Measurements from ENCODE around the gene IP6K3. TPM values are rescaled to one million over a fixed set of nuclear protein-coding genes. Genes with fewer than 3 reads are reported as not detected.
A peak's percentile ranks its signal among the peaks of the same experiment; 100 is the strongest.

Gene IP6K3
- total RNA-seq, 1 donor from 2014 or later, result 0.08 TPM

DNA sequence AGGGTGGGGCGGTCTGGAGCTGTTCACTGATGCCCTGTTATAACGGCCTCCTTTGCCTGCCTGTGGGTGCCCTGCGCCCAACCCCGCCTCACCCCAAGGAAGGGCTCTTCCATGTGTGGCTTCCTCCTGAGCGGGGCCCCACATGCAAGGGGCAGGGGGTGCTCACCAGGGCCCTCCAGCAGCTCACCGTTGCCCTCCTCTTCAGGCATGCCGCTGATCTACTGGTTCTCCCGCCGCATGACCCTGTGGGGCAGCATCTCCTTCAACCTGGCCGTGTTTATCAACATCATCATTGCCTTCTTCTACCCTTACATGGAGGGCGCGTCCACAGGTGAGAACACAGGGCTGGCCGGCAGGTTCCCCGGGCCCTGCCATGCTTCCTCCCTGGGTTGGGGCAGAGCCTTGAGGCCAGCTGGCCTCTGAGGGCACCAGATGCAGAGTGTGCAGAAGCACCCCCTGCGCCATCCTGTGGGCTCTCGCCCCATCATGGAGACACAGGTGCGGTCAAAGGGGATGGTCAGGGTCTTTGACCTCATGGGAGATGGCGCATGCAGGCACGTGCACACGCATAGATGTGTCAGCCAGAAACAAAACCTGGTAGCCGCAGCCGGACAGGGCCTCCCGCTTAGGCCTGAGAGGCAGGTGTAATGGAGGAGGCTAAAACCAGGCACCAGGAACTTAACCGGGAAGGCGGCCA is 58.1 kb downstream of the IP6K3 start:
- no peak for ATAC-seq

DNA sequence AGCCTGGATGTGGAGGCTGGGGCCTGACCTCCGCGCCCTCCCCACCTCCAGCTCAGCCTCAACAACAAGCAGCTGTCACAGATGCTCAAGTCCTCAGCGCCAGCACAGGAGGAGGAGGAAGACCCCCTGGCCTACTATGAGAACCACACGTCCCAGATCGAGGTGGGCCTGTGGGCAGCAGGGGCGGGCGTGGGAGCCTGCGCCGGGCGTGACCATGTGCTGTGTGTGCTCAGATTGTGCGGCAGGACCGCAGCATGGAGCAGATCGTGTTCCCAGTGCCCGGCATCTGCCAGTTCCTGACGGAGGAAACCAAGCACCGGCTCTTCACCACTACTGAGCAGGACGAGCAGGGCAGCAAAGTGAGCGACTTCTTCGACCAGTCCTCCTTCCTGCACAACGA is 58.7 kb downstream of the IP6K3 start:
- ATAC-seq, result no peak

DNA sequence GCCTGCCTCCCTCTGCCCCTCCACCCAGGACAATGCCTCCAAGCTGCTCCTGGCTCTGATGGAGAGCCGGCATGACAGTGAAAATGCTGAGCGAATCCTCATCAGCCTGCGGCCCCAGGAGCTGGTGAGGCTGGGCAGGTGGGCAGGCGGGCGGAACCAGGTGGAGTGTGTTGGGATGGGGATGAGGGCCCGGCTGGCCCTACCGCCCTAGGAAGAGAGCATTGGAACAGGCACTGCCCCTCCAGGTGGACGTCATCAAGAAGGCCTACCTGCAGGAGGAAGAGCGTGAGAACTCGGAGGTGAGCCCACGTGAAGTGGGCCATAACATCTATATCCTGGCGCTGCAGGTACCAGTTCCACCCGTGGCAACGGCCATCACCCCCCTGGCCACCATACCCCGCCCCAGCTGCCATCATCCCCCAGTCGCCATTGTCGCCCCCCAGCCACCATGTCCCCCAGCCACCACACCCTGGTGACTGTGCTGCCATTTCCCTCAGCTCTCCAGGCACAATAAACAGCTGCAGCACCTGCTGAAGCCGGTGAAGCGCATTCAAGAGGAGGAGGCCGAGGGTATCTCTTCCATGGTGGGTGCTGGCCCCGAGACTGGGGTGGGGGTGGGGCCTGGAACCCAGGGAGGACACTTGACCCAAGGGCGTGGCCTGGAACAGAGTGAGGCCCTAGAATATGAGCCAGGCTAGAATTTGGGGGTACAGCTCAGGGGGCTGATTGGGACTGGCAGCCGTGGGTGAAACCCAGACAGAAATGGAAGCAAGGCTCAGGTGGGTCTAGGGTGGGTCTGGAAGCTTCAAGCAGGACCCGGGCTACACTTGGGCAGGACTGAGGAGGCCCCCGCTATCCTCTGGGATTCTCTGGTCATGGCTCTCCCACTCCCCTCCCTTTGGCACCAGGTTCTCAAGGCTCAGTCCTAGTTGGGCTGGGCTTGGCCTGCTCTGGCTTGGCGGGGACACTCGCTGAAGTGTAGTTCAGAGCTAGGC is 59.4 kb downstream of the IP6K3 start:
- ATAC-seq, result no peak

DNA sequence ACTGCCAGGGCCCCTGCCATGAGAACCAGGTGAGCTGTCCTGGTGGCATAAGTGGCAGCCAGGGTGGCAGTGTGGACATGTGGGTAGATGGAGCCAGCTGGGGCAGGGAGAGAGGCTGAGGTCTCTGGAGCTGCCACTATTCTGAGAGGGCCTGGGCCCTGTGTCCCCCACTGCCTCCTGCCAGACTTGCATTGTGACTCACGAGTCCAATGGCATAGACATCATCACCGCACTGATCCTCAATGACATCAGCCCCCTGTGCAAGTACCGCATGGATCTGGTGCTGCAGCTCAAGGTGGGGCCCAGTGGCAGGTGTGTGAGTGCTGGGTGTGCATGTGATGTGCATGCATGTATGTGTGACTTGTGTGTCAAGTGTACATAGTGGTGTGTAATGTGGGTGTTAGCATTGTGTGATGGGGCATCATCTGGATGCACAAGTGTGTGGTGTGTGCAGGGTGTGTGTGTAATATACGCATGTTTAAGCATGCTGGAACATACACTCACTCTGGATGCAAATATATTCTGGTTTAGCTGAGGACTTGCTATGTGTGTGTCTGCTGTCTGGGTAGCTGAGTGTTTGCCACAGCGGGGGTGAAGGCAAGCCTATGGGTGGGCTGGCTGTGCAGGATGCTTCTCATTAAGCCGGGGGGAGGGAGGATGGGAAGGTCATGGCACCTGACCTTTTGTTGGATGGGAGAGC is 60.3 kb downstream of the IP6K3 start:
- no peak for ATAC-seq

DNA sequence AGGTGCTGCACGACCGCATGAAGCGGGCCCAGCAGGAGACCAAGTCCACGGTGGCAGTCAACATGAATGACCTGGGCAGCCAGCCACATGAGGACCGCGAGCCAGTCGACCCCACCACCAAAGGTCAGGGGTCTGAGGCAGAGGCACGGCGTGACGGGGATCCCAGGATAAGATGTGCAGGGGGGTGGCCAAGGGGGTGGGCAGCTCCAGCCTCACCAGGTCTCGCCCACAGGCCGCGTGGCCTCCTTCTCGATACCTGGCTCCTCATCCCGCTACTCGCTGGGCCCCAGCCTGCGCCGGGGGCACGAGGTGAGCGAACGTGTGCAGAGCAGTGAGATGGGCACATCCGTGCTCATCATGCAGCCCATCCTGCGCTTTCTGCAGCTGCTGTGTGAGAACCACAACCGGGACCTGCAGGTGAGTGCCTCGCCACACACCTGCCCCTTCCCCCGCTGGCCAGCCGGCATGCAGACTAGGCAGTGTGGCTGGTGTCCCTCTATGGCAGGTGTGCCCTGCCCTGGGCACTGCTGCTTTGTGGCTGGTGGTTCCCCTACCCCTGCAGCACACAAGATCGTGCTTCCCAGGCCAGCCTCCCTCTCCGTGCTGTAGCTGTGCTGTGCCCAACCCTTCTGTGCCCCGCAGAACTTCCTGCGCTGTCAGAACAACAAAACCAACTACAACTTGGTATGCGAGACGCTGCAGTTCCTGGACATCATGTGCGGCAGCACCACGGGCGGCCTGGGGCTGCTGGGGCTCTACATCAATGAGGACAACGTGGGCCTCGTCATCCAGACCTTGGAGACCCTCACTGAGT is 61.1 kb downstream of the IP6K3 start:
- ATAC-seq, result no peak

DNA sequence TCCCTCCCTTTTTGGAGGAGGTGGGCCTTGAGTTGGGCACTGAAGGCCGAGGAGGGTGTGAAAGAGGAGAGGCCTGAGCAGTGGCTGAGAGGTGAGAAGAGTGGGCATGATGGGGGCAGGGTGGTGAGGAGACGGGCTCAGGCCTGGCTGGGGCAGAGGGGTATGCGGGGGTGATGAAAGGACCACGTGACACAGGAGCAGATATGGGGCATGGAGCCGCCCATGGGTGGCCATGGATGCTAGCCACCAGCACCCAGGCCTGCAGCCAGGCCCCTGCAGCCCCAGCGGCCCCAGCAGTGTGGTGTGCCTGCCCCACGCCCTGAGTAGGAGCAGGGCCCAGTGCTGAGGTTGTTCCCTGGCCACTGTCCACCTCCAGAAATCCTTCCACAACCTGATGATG is 61.7 kb downstream of the IP6K3 start:
- ATAC-seq, result no peak

DNA sequence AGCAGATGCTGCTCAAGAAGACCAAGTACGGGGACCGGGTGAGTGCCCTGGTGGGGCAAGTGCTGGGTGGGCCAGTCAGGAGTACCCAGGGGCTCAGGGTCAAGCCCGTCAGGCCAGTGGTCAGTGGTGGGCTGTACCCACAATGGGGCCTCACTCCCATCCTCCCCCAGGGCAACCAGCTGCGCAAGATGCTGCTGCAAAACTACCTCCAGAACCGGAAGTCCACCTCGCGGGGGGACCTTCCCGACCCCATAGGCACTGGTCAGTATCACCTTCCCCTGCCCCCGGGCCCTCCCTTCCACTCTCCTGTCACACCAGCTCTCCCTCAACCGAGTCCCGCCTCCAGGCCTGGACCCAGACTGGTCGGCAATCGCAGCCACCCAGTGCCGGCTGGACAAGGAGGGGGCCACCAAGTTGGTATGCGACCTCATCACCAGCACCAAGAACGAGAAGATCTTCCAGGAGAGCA is 62.2 kb downstream of the IP6K3 start:
- ATAC-seq, result no peak

DNA sequence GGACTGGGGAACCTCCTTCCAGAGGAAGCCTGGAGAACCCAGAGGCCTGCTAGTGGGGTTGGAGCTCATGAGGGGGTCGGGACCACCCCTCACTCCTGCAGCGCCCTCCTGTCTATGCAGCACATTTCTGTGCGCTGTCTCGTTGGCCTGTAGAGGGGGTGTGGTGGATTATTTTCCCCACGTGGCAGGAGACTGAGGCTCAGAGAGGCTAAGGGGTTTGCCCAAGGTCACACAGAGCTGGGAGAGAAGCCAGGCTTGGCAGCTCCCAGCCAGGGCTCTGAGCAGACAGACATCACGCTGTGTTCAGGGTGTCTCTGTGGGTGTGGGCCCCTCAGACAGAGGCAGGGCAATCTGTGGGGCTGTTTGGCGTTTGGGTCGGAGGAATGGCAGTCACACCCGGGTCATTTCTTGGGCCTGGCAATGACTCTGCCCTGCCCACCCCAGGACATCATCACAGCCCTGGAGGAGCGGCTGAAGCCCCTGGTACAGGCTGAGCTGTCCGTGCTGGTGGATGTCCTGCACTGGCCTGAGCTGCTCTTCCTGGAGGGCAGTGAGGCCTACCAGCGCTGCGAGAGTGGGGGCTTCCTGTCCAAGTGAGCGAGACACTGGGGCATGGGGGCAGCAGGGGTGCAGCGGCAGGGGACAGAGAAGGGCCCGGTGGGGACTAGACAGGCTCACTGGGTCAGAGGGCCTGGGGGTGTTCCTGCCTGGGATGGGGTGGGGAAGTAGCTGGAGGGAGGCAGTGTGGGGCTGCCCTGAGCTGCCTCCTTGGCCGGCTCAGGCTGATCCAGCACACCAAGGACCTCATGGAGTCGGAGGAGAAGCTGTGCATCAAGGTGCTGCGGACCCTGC is 62.9 kb downstream of the IP6K3 start:
- ATAC-seq, result no peak

DNA sequence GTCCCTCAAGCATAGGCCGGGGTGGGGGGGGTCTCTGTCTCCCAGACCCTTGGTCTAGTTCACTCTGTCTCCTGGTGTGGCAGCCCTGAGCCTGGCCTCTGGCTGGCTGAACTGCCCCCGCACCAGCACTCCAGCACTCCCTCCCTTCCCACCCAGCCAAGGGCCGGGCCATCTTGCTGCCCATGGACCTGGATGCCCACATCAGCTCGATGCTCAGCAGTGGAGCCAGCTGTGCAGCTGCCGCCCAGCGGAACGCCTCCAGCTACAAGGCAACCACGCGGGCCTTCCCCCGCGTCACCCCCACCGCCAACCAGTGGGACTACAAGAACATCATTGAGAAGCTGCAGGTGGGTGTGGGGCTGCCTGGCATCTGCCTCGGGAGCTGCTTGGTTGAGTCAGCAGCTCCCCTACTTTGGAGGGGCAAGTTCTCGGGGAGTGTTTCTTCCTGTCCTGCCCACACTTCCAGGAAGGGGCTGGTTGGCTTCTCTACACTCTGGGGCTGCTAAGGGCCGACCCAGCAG is 63.6 kb downstream of the IP6K3 start:
- ATAC-seq, result no peak

DNA sequence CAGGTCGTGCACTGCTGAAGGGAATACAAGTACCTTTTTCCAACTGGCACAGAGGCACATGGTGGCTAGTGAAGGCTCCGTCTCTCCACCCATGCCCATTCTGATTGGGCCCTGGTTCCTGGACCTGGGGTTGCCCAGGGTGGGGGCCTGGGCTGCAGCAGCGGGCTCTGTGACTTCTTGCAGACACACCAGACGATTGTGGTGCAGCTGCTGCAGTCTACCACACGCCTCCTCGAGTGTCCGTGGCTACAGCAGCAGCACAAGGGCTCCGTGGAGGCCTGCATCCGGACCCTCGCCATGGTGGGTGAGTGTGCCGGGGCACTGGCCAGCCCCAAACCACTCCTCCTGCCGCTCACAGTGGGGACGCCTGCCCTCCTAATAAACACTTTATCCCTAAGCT is 64.4 kb downstream of the IP6K3 start:
- no peak for ATAC-seq

DNA sequence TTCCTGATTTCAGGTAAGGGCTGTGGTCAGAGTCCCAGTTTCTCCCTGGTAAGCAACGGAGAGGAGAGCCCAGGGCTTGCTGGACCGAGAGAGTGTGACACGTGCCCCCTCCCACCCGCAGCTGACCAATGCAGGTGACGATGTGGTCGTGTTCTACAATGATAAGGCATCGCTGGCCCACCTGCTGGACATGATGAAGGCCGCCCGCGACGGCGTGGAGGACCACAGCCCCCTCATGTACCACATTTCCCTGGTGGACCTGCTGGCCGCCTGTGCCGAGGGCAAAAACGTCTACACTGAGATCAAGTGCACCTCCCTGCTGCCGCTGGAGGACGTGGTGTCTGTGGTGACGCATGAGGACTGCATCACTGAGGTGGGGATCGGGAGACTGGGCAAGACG is 66.9 kb downstream of the IP6K3 start:
- ATAC-seq, result no peak

DNA sequence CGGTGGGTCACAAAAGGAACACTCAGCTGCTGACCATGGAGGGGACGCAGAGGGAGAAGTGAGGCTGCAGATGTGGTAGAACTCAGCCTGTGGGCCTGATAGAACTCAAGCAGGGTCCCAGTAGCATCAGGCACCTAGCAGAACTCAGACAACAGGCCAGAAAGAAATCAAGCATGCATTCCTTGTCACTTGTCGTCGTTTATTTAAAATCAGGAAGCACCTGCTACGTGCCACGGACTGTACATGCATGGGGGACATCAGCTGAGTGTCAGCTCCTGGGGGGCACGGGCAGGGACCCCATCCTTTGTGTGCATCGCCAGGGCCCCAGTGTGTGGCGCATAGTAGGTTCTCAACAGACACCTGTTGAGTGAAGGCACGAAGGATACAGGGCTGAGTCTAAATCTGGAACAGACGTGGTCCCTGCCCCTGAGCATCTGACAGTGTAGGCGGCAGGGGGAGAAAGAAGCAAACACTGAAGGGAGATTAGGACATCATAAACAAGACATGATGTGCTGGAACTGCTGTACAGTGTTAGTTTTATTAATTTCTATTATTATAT is 67.7 kb downstream of the IP6K3 start:
- no peak for ATAC-seq

DNA sequence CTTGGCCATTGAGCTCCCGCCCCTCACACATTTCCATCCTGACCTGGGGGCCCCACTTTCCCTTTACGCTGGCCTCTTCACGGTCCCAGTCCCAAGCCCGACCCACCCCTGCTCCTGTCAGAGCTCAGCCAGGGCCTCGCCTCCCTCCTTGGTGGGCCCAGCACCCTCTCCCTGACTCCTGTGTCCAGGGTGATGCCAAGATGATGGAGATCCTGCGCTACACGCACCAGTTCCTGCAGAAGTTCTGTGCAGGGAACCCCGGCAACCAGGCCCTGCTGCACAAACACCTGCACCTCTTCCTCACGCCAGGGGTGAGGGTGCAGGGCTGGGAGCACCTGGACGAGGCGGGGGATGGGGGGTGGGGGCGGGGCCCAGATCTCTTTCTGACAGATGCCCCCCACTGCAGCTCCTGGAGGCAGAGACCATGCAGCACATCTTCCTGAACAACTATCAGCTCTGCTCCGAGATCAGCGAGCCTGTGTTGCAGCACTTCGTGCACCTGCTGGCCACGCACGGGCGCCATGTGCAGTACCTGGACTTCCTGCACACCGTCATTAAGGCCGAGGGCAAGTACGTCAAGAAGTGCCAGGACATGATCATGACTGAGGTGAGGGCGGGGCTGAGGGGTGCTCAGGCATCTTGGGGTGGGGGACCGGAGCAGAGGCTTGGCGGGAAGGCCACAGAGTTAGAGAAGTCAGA is 68.3 kb downstream of the IP6K3 start:
- no peak for ATAC-seq

DNA sequence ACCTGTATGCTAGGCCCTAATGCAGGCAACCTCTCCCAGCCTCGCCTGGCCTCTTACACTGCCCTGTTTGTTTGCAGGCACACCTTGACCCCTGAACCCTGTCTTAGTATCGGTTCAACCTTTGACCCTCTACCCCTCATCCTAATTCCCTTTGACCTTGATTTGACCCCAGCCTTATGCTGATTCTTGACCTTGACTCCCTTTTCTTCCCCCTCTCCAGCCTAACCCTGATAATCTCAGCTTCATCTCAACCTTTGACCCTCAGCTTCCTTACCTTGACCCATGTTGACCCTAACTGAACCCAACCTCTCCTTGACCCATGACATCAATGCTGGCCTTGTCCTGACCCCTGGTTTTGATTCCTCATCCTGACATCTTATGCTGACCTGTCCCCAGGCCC is 69.0 kb downstream of the IP6K3 start:
- no peak for ATAC-seq

DNA sequence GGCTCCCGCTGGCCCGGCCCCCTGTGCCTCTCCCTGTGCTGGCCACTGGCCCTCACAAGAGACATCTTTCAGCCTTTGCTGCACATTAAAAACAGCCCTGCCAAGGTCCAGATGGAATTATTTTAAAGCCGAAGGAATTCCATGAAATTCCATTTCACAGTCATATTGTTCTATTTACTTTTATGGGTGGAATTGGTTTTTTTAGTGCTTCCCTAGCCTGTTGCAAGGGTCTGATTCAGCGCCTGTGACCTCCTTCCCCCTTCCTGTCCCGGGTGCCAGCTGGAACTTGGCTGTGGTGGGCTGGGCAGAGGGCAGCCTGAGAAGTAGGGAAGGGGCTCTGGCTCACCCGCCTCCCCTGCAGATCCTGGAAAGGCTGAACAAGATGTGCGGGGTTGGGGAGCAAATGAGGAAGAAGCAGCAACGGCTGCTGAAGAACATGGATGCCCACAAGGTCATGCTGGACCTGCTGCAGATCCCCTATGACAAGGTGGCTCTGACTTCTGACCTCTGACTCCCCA is 69.5 kb downstream of the IP6K3 start:
- ATAC-seq, result no peak

DNA sequence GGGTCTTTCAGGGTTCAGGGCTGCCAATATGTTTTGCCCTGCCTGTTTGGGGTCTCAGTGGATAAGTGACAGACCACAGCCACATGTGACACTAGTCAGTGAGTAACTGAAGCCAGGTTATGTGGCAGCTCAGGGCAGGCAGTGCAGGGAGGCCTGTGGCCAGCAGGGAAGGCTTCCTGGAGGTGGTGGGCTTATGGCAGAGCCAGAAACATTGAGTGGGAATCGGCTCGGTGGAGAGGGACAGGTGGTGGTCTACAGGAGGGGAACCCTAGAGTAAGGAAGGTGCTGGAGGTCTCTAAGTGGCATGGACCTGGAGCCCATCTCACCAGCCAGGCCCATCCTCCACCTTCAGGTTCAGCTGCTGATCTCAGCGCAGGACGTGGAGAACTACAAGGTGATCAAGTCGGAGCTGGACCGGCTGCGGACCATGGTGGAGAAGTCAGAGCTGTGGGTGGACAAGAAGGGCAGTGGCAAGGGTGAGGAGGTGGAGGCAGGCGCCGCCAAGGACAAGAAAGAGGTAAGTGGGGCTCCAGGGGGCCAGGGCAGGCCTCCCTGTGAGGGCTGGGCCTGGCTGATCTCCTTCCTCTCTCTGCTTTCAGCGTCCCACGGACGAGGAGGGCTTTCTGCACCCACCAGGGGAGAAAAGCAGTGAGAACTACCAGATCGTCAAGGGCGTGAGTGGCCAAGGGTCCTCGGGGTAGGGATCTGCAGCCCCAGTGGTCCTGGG is 70.1 kb downstream of the IP6K3 start:
- no peak for ATAC-seq

DNA sequence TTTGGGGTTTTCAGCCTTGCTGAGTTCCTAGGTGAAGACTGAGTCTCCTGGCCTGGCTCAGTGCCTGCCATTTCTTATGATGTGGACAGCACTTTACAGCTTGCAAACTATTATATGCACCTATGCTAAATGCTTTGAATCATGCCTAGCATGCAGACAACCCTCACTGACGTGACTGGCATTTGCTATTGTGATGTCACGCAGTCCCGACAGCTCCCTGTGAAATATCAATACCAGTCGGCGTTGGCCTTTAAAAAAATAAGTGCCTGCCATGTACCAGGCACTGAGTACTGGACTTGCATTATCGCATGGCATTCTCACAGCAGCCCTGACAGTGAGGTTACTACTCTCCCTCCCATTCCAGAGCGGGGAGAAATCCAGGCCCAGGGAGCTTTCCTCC is 70.7 kb downstream of the IP6K3 start:
- no peak for ATAC-seq

DNA sequence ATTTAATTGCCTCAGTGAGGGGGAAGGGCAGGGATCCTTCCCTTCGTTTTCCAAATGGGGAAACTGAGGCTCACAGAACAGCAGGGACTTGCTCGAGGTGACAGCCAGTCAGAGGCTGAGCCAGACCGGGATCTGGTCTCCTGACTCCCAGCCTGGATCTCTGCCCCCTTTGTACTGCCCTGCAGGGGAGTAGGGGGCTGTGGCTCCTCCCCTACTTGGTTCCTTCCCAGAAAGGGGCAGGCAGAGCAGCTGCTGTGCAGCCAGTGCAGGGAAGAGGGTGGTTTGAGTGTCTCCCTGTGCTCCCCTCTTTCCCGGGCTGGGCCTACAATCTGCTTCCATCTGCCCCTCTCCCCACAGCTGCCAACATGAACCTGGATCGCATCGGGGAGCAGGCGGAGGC is 72.9 kb downstream of the IP6K3 start:
- no peak for ATAC-seq

DNA sequence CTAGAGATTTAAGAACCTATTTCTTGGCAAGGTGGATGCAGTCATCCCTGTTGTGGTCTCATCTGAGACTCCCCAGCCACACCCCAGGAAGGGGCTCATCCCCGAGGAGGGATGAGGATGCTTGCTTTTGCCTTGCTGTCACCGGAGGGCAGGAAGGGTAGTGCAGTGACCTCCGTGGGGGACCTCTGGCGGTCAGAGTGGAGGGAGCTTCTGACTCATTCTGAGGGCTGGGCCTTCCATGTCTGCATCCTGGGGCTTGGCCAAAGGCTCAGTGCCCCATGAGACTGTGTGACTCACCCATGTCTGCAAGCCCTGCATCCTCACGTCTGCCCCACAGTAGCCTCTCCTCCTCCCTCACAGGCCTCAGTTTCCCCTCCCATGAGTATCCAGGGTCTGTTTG is 73.9 kb downstream of the IP6K3 start:
- peak; percentile 72 for ATAC-seq

All from esophagus mucosa (tissue), 1 donor.